Gastroesophageal sphincter (tissue), 3 donors: ENCODE measurements around the gene RECQL5.

ENCODE experiments used
- EP300 ChIP-seq: sonication (generic); formaldehyde crosslinking; IDR thresholded peaks from one replicate; pipeline ENCODE4 v1.6.1; 2017; ENCODE audit warnings: antibody characterized with exemption, mild to moderate bottlenecking
- POLR2AphosphoS5 ChIP-seq: sonication (generic); formaldehyde crosslinking; IDR thresholded peaks from one replicate; pipeline ENCODE4 v1.6.1; 2017; ENCODE audit warnings: antibody characterized with exemption
- TF ChIP-seq, protein P1 (sequence below), 4 experiments: fragments of 200-600 bp in 2 of 4; fragments of 450-650 bp in 2 of 4; sonication (generic) in 1 of 4; IDR thresholded peaks; one replicate each; pipeline ENCODE4 v1.5.1; 2017 to 2019; ENCODE audit warnings: antibody characterized with exemption in 4 of 4, mild to moderate bottlenecking in 2 of 4, moderate library complexity in 2 of 4

- TF ChIP-seq, protein P1, sequence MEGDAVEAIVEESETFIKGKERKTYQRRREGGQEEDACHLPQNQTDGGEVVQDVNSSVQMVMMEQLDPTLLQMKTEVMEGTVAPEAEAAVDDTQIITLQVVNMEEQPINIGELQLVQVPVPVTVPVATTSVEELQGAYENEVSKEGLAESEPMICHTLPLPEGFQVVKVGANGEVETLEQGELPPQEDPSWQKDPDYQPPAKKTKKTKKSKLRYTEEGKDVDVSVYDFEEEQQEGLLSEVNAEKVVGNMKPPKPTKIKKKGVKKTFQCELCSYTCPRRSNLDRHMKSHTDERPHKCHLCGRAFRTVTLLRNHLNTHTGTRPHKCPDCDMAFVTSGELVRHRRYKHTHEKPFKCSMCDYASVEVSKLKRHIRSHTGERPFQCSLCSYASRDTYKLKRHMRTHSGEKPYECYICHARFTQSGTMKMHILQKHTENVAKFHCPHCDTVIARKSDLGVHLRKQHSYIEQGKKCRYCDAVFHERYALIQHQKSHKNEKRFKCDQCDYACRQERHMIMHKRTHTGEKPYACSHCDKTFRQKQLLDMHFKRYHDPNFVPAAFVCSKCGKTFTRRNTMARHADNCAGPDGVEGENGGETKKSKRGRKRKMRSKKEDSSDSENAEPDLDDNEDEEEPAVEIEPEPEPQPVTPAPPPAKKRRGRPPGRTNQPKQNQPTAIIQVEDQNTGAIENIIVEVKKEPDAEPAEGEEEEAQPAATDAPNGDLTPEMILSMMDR (IDR thresholded peaks at IDR 0.05) = no peak
- TF ChIP-seq EP300 = no peak
- no peak for TF ChIP-seq POLR2AphosphoS5
Measured at GRCh38 chr17:75617675-75618074, 49.3 kb downstream of the RECQL5 start.
